Upper lobe of left lung (tissue), 4 donors: Measurements from ENCODE around the gene THOC6.

ENCODE experiments used
- CTCF ChIP-seq, 6 experiments: fragments of 450-650 bp in 4 of 6; fragments of 200-600 bp in 2 of 6; sonication (generic) in 2 of 6; IDR thresholded peaks; one replicate each; pipeline ENCODE4 v1.5.1; 2016 to 2019; ENCODE audit warnings: antibody characterized with exemption in 6 of 6
- POLR2A ChIP-seq, 4 donors: fragments of 450-650 bp; IDR thresholded peaks; one replicate each; pipeline ENCODE4 v1.5.1; 2016 to 2017; ENCODE audit warnings: antibody characterized with exemption in 4 of 4, mild to moderate bottlenecking in 2 of 4

- TF ChIP-seq CTCF (IDR thresholded peaks at IDR 0.05) (no peak), POLR2A (IDR thresholded peaks at IDR 0.05) (no peak)
These were observed 23.9 kb upstream of the THOC6 start for GRCh38 chr16:2999929-3000328.
